ENCODE measurements around the gene GJA9.
A peak's percentile ranks its signal among the peaks of the same experiment; 100 is the strongest.
"Not testable (repeated sequence)": the region's sequence is repeated elsewhere in the genome, so short reads cannot be mapped to it uniquely, and the experiment has no call there.

The GJA9 gene

GRCh38 chr1:38881487-38881886 lies at the start of gene GJA9:
Gene GJA9 (minus strand): TSS chr1:38881587. CDS start chr1:38876098, 5,489 bp downstream.
- DNase-seq (ENCODE audit: low read depth in 2 of 2), result no peak

- DNase-seq (ENCODE audit: low read depth in 2 of 2), result no peak
These were observed 48.1 kb upstream of the GJA9 start for GRCh38 chr1:38929476-38929875.

GRCh38 chr1:38929054-38929453 lies 47.7 kb upstream of the GJA9 start:
- DNase-seq (ENCODE audit: low read depth in 2 of 2), result no peak

- no peak for DNase-seq (ENCODE audit: low read depth in 2 of 2)
These were observed 44.7 kb upstream of the GJA9 start for GRCh38 chr1:38926091-38926490.

- DNase-seq (ENCODE audit: low read depth in 2 of 2), result no peak
These were observed 44.0 kb upstream of the GJA9 start for GRCh38 chr1:38925391-38925790.

- peak; percentile 16 for DNase-seq (ENCODE audit: low read depth in 2 of 2)
These were observed 42.2 kb upstream of the GJA9 start for GRCh38 chr1:38923607-38924006.

GRCh38 chr1:38919130-38919529 lies 37.7 kb upstream of the GJA9 start:
- DNase-seq (ENCODE audit: low read depth in 2 of 2), result no peak

GRCh38 chr1:38918568-38918967 lies 37.2 kb upstream of the GJA9 start:
- no peak for DNase-seq (ENCODE audit: low read depth in 2 of 2)

GRCh38 chr1:38917772-38918171 lies 36.4 kb upstream of the GJA9 start:
- DNase-seq (ENCODE audit: low read depth in 2 of 2), result no peak

GRCh38 chr1:38917337-38917736 lies 36.0 kb upstream of the GJA9 start:
- no peak for DNase-seq (ENCODE audit: low read depth in 2 of 2)

GRCh38 chr1:38915352-38915948 lies 34.1 kb upstream of the GJA9 start:
- DNase-seq (ENCODE audit: low read depth in 2 of 2), result peak; percentile 9 to 16

- not testable (repeated sequence) for DNase-seq (ENCODE audit: low read depth in 2 of 2)
These were observed 33.5 kb upstream of the GJA9 start for GRCh38 chr1:38914908-38915307.

GRCh38 chr1:38908821-38909220 lies 27.4 kb upstream of the GJA9 start:
- no peak for DNase-seq (ENCODE audit: low read depth in 2 of 2)

- no peak for DNase-seq (ENCODE audit: low read depth in 2 of 2)
These were observed 24.6 kb upstream of the GJA9 start for GRCh38 chr1:38905985-38906384.

GRCh38 chr1:38899560-38899959 lies 18.2 kb upstream of the GJA9 start:
- DNase-seq (ENCODE audit: low read depth in 2 of 2), result no peak

- no peak for DNase-seq (ENCODE audit: low read depth in 2 of 2)
These were observed 17.4 kb upstream of the GJA9 start for GRCh38 chr1:38898653-38899230.

- no peak for DNase-seq (ENCODE audit: low read depth in 2 of 2)
These were observed 14.8 kb upstream of the GJA9 start for GRCh38 chr1:38896169-38896568.

- DNase-seq (ENCODE audit: low read depth in 2 of 2), result no peak
These were observed 11.6 kb upstream of the GJA9 start for GRCh38 chr1:38892976-38893375.

- no peak for DNase-seq (ENCODE audit: low read depth in 2 of 2)
These were observed 10.4 kb upstream of the GJA9 start for GRCh38 chr1:38891753-38892152.

GRCh38 chr1:38889589-38889988 lies 8.2 kb upstream of the GJA9 start:
- DNase-seq (ENCODE audit: low read depth in 2 of 2), result no peak

- no peak for DNase-seq (ENCODE audit: low read depth in 2 of 2)
These were observed 7.3 kb upstream of the GJA9 start for GRCh38 chr1:38888423-38889333.

GRCh38 chr1:38885092-38885491 lies 3.7 kb upstream of the GJA9 start:
- no peak for DNase-seq (ENCODE audit: low read depth in 2 of 2)

- DNase-seq (ENCODE audit: low read depth in 2 of 2), result no peak
These were observed 5.6 kb downstream of the GJA9 start for GRCh38 chr1:38875811-38876210.

All from stimulated activated CD4-positive, alpha-beta T cell treated with anti-CD3 and anti-CD28 coated beads, Interleukin-15, amount 100 ng/mL, for 48 hours (primary cell).